Lower lobe of right lung (tissue), 2 donors: ENCODE results near the gene GATM. TPM values are rescaled to one million over a fixed set of nuclear protein-coding genes. Genes with fewer than 3 reads are reported as not detected.

Source experiments
- ATAC-seq, 2 donors: fragments of 200-7000 bp; cut with Tn5 transposase; one replicate each; pipeline ENCODE4 v1.9.1; 2020 to 2022; ENCODE audit warnings: mild to moderate bottlenecking in 2 of 2, moderate library complexity in 2 of 2
- DNase-seq: peaks from one replicate; pipeline ENCODE4 v3.0.0-alpha.2; 2020
- H3K27ac ChIP-seq: fragments of 200-600 bp; one replicate; pipeline ENCODE4 v1.8.0; 2022
- H3K27me3 ChIP-seq: fragments of 200-600 bp; one replicate; pipeline ENCODE4 v1.8.0; 2022; ENCODE audit warnings: low read depth
- H3K36me3 ChIP-seq: fragments of 200-600 bp; one replicate; pipeline ENCODE4 v1.8.0; 2022; ENCODE audit warnings: mild to moderate bottlenecking
- H3K4me1 ChIP-seq: fragments of 200-600 bp; one replicate; pipeline ENCODE4 v1.8.0; 2022
- H3K4me3 ChIP-seq: fragments of 200-600 bp; one replicate; pipeline ENCODE4 v1.8.0; 2022; ENCODE audit warnings: mild to moderate bottlenecking
- H3K9me3 ChIP-seq: fragments of 200-600 bp; one replicate; pipeline ENCODE4 v1.8.0; 2022
- CTCF ChIP-seq: fragments of 200-600 bp; IDR thresholded peaks from one replicate; pipeline ENCODE4 v1.8.0; 2022; ENCODE audit warnings: antibody characterized with exemption, mild to moderate bottlenecking
- intact Hi-C: fragments of 100-400 bp; cut with DNase I; formaldehyde crosslinking; loops from one replicate; pipeline ENCODE4 v1.11.0; 2022
- total RNA-seq: library from RNA; stranded (reverse); fragmentation: NEBNext Ultra II Directional; extraction: Animal tissue kit (Norgen Biotek cat#: 25700); gene quantifications from one replicate; pipeline ENCODE4 v1.2.1, GENCODE V29; 2021
- donor health status: DM: no; HTN: yes; CAD: no; lungs with severe emphysema.

Gene GATM
- total RNA-seq, 1 donor from 2014 or later, result 7.2 TPM

GRCh38 chr15:45347033-45347432, 31.3 kb downstream of the GATM start:
- intact Hi-C loops, result no loop called here
- Histone ChIP-seq H3K4me3 (no peak overlapping the region), H3K36me3 (no peaks in the 10 kb centered on the region), H3K27me3 (no peaks in the 10 kb centered on the region), H3K9me3 (no peaks in the 10 kb centered on the region), H3K27ac (no peak overlapping the region), H3K4me1 (no peaks in the 10 kb centered on the region)
- no peak for TF ChIP-seq CTCF
- ATAC-seq (peak in 1 of 2 donors; percentile 76), DNase-seq (no peak)

DNA sequence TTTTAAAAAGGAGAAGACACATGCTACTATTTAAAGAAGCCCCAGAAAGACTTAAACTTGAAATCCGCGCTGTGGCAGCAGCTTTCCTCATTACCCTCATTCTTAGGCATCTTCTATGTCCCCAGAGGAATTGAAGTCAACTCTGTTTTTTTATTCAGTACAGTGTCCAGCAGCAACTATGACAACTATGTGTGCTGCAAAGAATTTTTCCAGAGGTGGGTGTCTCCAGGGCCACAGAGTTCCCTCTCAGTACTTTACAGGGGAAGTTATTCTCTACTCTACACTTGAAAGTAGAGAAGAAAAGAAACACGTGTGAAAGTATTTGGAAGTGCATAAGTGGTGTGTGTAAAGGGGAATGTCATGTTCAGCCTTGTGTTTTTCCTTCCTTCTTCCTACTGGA, 32.0 kb downstream of the GATM start:
- TF ChIP-seq CTCF, result no peak
- intact Hi-C loops, result no loop called here
- Histone ChIP-seq H3K27ac (no peak overlapping the region), H3K9me3 (no peaks in the 10 kb centered on the region), H3K4me1 (no peaks in the 10 kb centered on the region), H3K4me3 (no peak overlapping the region), H3K36me3 (no peaks in the 10 kb centered on the region), H3K27me3 (no peaks in the 10 kb centered on the region)
- ATAC-seq, result peak; percentile 13 to 59
- no peak for DNase-seq

GRCh38 chr15:45343258-45343860, 35.0 kb downstream of the GATM start:
- ATAC-seq (no peak), DNase-seq (no peak)
- Histone ChIP-seq H3K36me3 (no peaks in the 10 kb centered on the region), H3K4me1 (no peaks in the 10 kb centered on the region), H3K27ac (no peak overlapping the region), H3K9me3 (no peaks in the 10 kb centered on the region), H3K4me3 (no peak overlapping the region), H3K27me3 (no peaks in the 10 kb centered on the region)
- intact Hi-C loops, result no loop called here
- TF ChIP-seq CTCF, result no peak

- no peak for ATAC-seq
- DNase-seq, result no peak
- intact Hi-C loops, result no loop called here
Observed at GRCh38 chr15:45341790-45342189, 36.6 kb downstream of the GATM start.

DNA sequence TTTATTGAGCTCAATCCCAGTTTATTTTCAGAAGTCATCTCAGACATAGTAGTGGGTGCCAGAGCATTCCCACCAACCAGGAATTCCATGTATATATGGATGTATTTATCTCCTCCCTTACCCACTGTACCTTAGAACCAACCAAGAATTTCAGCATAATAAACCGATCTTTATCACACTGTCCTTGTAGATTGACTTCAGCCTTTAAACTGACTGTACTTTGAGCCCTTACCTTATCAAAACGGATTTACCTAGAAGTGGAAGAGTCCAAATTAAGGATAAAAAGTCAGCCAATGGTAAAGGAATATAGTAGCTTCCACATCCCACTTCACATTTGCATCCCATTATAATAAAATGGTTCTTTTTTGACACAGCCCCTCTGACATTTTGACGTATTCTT, 37.9 kb downstream of the GATM start:
- intact Hi-C loops, result no loop called here
- no peaks in the 10 kb centered on the region for H3K27me3 ChIP-seq
- no peaks in the 10 kb centered on the region for H3K9me3 ChIP-seq
- ATAC-seq, result no peak
- no peak overlapping the region for H3K27ac ChIP-seq
- no peak for DNase-seq
- no peak for TF ChIP-seq CTCF
- H3K4me1 ChIP-seq, result no peaks in the 10 kb centered on the region
- no peak overlapping the region for H3K4me3 ChIP-seq
- H3K36me3 ChIP-seq, result no peaks in the 10 kb centered on the region

More at GRCh38 chr15:45341790-45342189, 36.6 kb downstream of the GATM start:
- Histone ChIP-seq H3K27me3 (no peaks in the 10 kb centered on the region), H3K4me1 (no peaks in the 10 kb centered on the region), H3K9me3 (no peaks in the 10 kb centered on the region), H3K36me3 (no peaks in the 10 kb centered on the region), H3K4me3 (no peak overlapping the region), H3K27ac (no peak overlapping the region)
- TF ChIP-seq CTCF, result no peak
